GM12865 (cell line): ENCODE results near the gene GARRE1.
"Not testable (repeated sequence)": the region's sequence is repeated elsewhere in the genome, so short reads cannot be mapped to it uniquely, and the experiment has no call there.

Experiments
- DNase-seq: peaks from one replicate; pipeline ENCODE4 v3.0.0; 2010; ENCODE audit warnings: low read depth
- H3K4me3 ChIP-seq: 2 replicates; pipeline ENCODE4 v1.5.1; 2011; ENCODE audit warnings: mild to moderate bottlenecking, low read depth, low read length, control low read depth
- TF ChIP-seq, protein P1 (sequence below): IDR thresholded peaks from 2 replicates; pipeline ENCODE4 v1.5.1; 2011; ENCODE audit warnings: low read length, control low read depth, low read depth, inconsistent platforms; ENCODE audit not compliant: insufficient read depth; ENCODE audit errors: missing control alignments

GARRE1 gene

DNA sequence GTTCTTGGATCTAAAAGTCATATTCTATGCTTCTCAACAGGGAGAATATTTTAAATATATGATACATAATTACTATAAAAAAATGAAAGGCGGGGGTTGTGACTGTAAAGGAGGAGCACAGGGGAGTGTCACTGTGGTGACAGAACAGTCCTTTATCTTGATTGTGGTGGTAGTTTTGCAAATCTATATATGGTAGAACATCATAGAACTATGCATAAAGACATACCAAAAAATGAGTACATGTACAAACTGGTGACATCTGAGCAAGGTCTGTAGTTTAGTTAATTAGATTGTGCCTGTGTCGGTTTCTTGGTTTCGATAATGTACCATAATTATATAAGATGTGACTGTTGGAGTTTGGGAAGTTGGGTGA lies 38.7 kb upstream of the GARRE1 start:
- H3K4me3 ChIP-seq, result no peak overlapping the region
- TF ChIP-seq, protein P1, sequence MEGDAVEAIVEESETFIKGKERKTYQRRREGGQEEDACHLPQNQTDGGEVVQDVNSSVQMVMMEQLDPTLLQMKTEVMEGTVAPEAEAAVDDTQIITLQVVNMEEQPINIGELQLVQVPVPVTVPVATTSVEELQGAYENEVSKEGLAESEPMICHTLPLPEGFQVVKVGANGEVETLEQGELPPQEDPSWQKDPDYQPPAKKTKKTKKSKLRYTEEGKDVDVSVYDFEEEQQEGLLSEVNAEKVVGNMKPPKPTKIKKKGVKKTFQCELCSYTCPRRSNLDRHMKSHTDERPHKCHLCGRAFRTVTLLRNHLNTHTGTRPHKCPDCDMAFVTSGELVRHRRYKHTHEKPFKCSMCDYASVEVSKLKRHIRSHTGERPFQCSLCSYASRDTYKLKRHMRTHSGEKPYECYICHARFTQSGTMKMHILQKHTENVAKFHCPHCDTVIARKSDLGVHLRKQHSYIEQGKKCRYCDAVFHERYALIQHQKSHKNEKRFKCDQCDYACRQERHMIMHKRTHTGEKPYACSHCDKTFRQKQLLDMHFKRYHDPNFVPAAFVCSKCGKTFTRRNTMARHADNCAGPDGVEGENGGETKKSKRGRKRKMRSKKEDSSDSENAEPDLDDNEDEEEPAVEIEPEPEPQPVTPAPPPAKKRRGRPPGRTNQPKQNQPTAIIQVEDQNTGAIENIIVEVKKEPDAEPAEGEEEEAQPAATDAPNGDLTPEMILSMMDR, result no peak
- no peak for DNase-seq

DNA sequence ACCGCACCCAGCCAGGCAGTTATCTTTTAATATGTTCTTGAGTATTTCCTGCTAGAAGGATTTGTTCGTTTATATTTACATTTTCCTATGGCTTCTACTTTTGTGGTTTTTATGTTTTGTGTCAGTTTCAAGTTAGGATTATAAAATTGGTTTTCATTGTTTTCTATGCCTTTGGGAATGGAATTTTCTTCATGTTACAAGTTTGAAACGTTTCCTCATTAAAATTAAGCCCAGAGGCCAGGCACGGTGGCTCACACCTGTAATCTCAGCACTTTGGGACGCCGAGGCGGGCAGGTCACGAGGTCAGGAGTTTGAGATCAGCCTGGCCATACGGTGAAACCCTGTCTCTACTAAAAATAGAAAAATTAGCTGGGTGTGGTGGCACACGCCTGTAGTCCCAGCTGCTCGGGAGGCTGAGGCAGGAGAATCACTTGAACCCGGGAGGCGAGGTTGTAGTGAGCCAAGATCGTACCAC lies 37.6 kb upstream of the GARRE1 start:
- H3K4me3 ChIP-seq, DNase-seq: not testable (repeated sequence)

DNA sequence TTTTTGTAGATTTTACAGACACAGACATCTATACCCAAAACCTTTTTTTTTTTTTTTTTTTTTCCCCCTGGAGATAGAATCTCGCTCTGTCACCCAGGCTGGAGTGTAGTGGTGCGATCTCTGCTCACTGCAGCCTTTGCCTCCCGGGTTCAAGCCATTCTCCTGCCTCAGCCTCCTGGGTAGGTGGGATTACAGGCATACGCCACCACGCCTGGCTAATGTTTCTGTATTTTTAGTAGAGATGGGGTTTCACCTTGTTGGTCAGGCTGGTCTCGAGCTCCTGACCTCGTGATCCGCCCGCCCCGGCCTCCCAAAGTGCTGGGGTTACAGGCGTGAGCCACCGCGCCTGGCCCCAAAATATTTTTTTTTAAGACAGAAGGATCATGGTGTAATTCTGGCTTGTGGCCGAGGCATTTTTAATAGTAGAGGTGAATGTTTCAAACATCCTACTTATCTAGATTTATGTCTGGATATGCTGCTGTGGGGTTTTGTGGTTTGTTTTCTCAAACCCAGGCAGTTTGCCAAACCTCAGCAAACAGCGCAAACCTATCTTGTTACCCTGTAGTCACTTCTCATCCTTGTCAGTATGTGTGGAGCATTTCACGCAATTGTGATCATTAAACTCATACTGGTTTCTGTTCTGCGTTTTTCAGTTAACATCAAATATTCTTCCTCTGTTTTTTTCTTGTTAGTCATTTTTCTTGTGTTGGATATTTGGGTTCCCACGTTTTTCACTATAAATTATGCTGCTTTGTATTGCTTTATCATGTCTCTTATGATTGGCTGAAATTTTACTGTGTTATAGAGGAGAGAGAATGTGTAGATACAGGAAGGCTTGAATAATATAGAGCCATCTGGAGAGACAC lies 36.2 kb upstream of the GARRE1 start:
- TF ChIP-seq, protein P1, result no peak
- peak; percentile 69 for DNase-seq
- H3K4me3 ChIP-seq, result no peak overlapping the region

DNA sequence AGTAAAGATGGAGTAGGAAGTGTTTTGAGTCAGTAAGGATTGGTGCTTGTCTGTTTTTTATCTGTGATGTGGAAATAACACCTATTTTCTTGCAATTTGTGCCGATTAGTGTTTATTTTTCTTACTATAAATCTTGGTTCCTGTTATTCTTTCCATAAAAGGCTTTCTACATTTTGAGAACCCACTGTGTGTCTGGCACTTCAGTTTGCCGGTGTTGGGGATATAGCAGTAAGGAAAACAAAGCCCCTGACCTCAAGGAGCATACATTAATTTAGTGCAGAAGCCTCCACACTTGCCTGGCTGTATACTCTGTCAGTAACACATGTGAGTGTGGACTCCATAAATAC lies 35.6 kb upstream of the GARRE1 start:
- DNase-seq, result no peak
- no peak overlapping the region for H3K4me3 ChIP-seq
- TF ChIP-seq, protein P1, result no peak

DNA sequence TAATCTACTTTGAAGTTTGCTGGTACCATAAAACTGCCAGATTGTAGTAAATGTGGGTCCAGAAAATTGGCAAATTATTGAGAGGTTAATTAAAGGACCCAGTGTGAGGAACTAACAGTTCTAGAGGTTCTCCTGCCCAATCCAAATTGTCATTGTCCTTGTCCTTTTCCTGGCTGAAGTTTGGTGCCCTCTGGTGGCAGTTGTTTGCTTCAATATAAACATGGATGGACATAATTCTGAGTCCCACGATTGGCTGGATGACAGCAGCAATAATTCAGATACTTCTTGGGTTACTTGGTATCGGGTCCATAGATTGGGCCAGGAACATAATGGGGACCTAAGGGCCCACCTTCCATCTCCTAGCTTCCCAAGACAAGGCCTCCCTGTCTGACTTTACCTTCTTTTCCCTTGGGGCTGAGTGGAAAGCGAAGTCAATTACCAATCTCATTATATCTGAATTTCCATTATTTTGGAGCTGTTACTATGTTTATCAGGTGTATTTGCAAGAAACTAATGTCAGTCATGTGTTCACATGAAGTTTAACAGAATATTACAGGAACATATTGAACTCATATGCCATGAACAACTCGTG lies 33.8 kb upstream of the GARRE1 start:
- peak; percentile 77 for DNase-seq
- no peak overlapping the region for H3K4me3 ChIP-seq
- TF ChIP-seq, protein P1, result peak; percentile 70

DNA sequence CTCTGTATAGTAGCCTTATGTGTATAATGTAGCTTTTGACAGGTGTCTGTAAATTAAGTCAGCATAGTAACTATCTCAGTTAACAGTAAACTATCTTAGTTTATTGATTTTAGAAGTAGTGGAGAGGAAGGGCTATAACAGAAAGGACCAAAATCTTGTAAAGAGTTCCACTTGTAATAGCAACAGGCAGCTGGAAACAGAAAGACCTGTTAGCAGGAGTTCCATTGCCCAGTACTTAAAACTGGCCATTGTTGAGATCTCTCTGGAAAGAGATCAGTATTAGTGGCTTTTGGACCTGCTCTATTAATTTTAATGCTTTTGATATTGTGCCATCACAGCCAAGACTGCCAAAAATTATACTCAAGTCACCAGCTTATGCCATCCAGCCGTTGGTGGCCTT lies 32.0 kb upstream of the GARRE1 start:
- TF ChIP-seq, protein P1, result no peak
- DNase-seq, result no peak
- no peak overlapping the region for H3K4me3 ChIP-seq

DNA sequence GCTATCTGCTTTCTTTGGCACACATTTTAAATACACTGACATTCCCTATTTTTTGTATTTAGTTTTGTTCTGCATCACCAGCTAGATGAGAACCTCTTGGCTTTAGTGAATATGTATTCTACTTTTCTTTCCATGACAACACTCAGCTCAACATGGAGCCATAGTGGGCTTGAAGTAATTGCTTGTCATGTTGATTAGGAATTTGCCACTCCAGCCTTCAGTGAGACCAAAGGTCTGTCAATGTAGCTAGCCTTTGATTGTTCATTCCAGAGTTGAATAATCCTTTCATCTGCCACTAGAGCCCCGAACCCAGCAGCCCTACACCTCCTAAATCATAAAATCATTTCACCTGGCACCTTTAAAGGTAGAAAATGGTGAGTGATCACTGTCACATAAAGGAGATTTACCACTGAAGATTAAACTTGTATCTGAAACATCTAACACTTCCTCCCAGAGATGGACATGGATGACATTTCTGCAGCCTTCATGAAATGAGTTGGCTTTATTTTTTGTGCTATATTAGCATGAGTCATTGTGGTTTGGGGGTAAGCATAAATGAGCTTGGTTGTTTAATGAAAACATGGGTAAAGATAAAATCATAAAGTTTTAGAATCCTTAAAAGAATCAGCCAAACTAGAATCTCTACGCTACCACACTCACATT lies 29.2 kb upstream of the GARRE1 start:
- H3K4me3 ChIP-seq, result no peak overlapping the region
- DNase-seq, result peak; percentile 24
- TF ChIP-seq, protein P1, result no peak
